Subcutaneous preadipocyte (primary cell): ENCODE measurements around the gene CXXC4. TPM values are rescaled to one million over a fixed set of nuclear protein-coding genes. Genes with fewer than 3 reads are reported as not detected.

Experiments
- total RNA-seq: library from RNA; depleted of rRNA; stranded (reverse); fragments of >200 nt; gene quantifications from 2 replicates; pipeline ENCODE4 v1.2.3, GENCODE V29; 2012

CXXC4 gene
- total RNA-seq = not detected in 2 replicates

GRCh38 chr4:104494822-104495559 is at the start of gene CXXC4:
TSS of gene CXXC4 (minus strand) at chr4:104494894. CDS start at chr4:104491802, 3,092 bp downstream.

